HG03064 (cell line): ENCODE results near the gene FAM193A.
"Not testable (repeated sequence)": the region's sequence is repeated elsewhere in the genome, so short reads cannot be mapped to it uniquely, and the experiment has no call there.

Experiments
- ATAC-seq: cut with Tn5 transposase; IDR thresholded peaks from one replicate; pipeline ENCODE4 v1.9.1; 2021; ENCODE audit warnings: low read depth; ENCODE audit not compliant: unreplicated experiment

Gene FAM193A

DNA sequence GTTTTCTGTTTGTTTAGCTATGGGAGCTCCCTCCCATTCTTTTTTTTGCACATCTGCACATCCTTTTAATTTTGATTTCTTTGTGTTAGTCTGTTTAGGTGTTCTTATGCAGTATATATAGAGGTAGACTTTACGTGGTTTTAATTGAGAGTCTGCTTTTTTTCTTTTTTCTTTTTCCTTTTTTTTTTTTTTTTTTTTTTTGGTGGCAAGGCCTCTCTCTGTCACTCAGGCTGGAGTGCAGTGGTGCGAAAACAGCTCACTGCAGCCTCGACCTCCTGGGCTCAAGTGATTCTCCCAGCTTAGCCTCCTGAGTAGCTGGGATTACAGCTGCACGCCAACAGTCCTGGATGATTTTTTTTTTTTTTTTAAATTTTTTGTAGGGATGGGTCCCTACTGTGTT, 68.2 kb downstream of the FAM193A start:
- no peak for ATAC-seq

DNA sequence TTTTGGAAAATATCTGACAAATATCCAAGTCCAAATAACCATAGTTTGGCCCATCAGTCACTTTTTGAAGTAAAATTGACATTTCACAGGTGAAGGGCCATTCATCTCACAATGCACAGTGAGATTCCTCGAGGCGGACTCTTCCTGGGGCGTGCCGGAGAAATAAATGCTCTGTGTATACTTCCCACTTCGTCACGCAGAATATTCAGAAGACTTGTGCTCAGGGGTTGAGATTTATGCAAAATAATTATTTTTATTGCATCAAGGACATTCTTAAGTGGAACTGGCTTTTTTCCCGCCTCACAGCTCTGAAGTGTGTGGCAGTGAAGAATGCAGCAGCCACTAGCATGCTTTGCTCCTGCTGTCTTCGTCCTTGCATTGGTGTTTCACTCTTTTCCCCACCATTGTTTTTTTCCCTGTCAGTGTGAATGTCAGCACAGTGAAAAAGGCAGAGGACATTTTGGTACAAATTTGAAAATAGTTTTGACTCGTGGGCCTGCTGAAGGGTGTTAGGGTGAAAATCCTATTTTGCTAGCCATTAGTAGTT, 70.6 kb downstream of the FAM193A start:
- no peak for ATAC-seq

DNA sequence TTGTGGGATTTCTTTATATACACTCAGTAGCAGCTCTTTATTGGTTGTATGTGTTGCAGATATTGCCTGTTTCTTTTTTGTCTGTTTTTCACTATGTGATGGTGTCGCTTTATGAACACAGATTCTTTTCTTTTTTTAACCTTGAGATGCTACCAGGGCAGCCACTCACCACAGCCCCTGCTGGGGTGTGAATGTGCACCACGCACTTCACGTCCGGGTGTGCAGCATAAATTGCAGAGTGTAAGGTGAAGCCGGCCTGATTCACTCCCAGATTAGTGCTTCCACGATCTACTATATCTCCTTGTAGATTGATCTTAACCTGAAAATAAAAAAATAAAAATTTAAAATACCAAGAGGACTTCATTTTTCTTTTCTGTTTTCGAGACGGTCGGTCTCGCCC, 71.4 kb downstream of the FAM193A start:
- no peak for ATAC-seq

DNA sequence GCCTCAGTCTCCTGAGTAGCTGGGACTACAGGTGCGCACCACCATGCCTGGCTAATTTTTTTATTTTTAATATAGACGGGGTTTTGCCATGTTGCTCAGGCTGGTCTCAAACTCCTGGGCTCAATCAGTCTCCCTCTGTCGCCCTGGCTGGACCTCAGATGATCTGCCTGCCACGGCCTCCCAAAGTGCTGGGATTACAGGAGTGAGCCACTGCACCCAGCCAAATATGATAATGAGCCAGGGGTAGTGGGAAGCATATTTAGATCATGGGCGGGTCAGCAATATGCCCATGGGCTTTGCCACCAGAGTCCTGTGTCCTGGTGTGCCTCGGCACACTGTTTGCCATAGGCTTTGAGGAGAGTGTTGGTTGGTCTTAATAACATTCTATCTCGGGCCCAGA, 71.8 kb downstream of the FAM193A start:
- no peak for ATAC-seq

DNA sequence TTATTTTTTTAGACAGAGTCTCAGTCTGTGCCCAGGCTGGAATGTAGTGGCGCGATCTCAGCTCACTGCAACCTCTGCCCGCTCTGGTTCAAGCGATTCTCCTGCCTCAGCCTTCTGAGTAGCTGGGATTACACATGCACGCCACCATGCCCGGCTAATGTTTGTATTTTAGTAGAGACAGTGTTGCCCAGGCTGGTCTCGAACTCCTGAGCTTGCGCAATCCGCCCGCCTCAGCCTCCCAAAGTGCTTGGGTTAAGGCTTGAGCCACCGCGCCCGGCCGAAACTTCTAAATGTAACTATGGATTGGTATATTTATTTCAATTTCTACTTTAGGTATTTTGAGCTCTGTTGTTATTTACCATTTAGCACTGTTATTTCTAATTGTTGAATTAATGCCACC, 79.4 kb downstream of the FAM193A start:
- ATAC-seq = no peak

DNA sequence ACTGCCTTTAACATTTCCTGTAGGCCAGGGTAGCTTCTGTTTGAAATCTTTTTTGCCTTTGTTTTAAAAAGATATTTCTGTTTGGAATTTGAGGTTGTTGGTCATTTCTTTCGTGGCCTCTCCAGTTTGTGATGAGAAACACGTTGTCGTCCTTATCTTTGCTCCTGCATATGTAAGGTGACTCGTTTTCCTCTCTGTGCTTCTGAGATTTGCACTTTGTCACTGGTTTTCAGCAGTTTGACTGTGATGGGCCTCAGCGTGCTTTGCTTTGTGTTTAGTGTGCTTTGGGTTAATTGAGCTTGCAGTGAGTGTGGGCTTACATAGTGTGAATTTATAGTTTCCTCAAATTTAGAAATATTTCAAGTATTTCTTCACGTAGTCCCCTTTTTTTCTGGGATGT, 81.5 kb downstream of the FAM193A start:
- ATAC-seq = no peak

DNA sequence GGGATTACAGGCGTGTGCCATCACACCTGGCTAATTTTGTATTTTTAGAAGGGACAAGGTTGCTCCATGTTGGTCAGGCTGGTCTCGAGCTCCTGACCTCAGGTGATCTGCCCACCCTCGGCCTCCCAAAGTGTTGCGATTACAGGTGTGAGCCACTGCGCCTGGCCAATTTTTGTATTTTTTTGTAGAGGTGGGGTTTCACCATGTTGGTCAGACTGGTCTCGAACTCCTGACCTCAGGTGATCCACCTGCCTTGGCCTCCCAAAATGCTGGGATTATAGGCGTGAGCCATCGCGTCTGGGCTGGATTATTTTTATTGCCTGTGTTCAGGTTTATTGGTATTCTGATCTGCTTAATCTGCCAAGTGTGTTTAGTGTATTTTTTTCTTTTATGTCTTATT, 82.3 kb downstream of the FAM193A start:
- not testable (repeated sequence) for ATAC-seq

DNA sequence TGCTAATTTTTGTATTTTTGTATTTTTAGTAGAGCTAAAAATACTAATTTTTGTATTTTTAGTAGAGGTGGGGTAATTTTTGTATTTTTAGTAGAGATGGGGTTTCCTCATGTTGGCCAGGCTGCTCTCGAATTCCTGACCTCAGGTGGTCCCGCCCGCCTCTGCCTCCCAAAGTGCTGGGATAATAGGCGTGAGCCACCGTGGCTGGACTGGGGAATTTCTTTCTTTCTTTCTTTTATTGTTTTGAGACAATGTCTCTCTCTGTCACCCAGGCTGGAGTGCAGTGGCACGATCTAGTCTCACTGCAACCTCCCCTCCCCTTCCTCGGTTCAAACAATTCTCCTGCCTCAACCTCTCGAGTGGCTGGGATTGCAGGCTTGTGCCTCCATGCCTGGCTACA, 83.0 kb downstream of the FAM193A start:
- ATAC-seq = no peak

DNA sequence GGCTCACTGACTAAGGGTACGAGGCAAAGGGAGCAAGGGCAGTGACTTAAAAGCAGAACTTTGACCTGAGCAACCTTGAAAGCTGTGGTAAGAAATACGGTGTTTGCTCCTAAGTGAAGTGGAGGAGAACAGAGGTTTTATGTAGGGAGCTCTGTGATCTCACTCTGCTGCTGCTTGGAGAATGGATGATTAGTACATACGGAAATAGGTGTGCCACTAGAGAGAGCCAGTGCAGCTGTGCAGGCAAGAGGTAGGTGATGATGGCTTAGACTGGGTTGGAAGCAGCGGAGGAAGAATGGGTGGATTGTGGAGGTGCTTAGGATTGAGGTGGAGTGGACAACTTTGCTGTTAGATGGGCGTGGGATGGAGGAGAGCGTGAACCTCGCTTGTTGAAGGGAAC, 85.0 kb downstream of the FAM193A start:
- ATAC-seq = no peak

DNA sequence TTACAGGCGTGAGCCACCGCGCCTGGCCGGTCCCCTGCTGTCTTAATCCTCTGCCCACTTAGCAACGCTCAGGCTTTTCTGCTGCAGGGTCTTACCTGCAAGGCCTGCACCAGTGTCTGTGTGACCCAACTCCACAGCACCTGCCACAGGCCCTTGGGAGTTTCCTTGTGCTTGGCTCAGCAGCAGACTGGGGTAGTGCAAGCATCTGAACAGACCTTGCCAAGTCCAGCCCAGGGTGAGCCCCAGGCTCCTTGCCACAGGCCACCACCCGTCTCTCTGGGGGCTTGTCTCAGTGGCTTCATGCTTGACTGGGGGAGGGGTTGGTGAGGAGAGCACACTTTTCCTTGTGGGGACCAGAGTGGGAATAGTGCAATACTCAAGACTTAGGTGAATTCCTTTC, 87.0 kb downstream of the FAM193A start:
- ATAC-seq = no peak

DNA sequence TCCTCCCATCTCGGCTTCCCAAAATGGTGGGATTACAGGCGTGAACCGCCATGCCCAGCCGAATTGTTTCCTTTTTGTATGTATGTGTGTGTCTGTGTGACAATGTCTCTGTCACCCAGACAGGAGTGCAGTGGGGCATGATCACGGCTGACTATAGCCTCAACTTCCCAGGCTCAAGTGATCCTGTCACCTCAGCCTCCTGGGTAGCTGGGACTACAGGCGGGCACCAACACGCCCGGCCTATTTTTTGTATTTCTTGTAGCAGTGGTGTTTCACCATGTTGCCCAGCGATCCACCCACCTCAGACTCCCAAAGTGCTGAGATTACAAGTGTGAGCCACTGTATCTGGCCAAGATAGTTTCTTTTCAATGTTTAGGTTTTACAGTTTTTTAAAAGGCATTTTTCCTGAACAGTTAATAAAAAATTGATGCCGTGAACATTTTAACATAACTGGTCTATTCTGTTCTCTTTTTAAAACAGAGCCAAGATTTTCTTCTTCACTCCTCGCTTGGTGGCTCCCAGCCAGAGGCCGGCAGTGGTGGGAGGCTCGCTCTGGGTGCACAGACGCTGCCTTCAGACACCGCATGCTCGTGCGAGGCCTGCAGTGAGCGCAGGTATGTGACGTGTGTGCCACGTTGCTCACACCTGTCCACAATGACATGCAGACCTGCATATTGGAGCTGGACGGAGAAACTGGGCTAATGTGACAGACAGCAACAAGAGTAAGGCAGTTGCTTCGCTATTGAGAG, 88.5 kb downstream of the FAM193A start:
- no peak for ATAC-seq

DNA sequence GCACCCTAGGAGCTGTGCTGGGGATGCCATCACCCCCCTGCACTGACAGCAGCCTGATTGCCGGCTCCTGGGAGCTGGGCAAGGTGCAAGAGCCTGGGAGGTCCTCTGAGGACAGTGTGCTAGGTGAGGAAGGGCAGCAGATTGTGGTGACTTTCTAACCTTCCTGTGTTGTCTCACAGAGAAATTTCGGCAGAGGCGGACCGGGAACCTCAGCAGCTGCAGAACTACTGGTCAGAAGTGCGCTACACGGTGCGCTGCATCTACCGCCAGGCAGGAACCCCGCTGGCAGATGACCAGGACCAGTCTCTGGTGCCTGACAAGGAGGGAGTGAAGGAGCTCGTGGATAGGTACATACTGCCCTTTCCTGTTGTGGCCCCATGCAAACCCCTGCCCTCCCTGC, 89.8 kb downstream of the FAM193A start:
- ATAC-seq = no peak

DNA sequence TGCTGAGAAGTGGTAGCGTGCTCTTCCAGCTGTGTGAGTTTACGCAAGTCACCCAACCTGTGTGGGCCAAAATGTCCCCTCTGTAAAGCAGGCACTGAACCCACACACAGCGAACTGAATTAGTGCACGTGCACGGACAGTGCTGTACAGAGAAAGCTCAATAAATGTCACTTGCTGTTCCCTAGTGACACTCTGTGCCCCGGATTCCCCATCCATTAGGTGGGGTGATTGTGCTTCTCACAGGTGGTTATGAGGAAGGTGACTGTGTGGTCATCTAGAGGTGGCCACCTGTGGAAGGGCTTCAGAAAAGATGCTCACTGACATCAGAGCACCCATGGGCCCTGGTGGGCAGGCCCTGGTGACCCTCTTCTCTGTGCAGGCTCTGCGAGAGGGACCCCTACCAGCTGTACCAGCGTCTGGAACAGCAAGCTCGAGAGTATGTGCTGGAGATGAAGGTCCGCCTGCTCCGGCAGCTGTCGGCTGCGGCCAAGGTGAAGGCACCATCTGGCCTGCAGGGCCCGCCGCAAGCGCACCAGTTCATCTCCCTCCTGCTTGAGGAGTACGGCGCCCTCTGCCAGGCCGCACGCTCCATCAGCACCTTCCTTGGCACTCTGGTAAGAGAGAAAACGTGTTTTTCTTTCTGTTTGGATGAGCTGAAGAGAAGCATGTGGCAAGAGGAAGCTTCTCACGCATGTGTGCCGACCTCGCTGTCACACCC, 94.3 kb downstream of the FAM193A start:
- ATAC-seq = no peak

DNA sequence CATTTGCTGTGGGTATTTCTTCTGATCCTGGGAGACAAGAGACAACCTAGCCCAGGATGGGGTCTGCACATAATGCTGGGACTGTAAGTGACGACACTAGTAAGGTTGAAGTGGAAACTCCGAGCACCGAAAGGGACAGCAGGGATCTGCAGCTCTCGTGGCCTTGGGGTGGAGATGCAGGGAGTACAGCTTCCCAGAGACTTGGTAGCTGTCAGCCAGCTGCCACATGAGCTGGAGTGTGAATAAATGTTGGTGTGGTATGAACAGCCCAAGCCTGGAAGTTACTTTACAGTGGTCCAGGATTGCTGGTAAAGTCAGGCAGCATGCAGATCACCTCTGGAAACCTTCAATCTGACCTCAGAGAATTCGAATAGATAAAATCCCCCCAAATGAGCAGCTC, 97.6 kb downstream of the FAM193A start:
- no peak for ATAC-seq

DNA sequence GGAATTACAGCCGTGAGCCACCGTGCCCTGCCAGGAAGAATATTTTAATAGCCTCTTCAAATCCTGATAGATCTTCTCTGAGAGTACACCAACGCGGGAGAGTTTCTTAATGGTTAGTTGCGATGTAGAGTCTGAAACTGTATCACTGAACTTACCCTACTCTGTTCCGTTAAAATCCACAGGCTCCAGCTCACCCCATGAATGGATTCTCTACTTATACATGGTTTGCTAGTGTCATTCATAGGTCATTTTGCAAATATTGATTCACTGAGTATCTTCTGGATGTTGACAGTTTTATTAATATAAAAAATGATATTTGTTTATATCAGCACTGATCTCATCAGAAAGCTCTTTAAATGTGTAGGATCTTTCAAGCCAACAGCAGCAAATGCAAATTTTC, 99.9 kb downstream of the FAM193A start:
- ATAC-seq = no peak

DNA sequence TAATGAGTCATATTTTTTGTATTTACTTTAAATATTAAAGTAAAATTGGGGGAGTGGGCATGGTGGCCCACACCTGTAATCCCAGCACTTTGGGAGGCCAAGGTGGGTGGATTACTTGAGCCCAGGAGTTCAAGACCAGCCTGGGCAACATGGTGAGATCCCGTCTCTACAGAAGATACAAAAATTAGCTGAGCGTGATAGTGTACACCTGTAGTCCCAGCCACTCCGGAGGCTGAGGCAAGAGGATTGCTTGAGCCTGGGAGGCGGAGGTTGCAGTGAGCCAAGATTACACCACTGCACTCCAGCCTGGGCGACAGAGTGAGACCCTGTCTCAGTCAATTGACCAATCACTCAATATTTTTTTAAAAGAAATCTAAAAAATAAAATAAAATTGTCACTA, 100.5 kb downstream of the FAM193A start:
- not testable (repeated sequence) for ATAC-seq

DNA sequence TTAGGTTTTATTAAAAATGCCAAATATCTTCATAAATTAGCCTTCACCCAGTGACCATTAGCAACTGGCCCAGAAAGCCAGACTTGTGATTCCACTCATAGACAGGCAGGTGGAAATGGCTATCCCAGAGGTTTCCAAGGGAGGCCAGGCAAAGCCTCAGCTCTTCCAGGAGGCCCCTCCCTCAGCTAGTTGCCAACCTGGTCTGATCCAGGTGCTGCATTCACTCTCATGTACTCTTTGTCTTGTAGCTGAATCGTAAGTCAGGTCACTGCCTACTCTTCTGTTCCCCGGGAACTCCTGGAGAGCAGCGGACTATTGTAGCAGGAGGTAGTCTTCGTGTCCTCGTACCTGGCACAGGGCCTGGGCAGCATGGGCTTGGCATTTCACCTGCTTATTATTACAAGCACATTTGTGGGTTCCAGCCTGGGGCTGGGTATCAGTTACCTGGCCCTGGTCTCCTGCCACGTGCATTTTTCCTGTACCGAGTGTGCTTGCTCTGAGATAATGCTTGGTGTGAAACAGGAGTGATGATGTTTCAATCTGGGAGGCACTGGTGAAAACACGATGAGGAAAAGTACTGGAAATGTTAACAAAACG, 101.6 kb downstream of the FAM193A start:
- no peak for ATAC-seq

DNA sequence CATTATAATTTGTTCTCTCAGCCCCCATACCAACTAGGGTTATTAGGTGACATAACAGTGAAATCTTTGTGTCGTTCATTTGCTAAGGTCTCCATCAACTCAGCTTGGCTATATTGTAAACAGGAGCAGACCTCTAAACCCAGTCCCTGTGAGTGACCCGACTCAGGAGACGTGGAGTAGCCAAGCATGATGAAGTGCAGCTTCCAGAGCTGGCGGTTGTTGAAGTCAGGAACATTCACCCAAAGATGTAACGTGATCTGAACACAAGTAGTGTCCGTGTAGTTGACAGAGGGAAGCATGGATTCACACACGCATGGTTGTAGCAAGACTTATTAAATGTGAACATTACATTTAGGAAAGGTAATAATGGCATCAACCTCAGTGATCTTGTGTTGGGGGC, 102.3 kb downstream of the FAM193A start:
- ATAC-seq = no peak

DNA sequence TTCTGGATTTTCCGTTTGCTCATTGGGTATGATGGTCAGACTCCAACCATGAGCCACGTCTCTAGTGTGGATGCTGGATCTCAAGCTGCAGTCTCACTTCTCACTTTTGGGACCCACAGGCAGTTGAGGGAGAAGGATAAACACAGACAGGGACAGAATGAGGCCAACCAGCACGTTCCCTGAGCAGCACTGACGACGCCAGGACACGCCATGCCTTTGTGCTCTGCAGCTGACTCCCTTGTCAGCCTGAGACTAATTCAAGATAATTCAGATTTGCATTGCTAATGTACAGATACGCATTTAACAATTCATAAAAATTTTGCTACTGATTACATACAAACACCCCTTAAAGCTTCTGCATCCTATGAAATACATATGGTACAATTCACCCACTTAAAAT, 106.5 kb downstream of the FAM193A start:
- ATAC-seq = no peak

DNA sequence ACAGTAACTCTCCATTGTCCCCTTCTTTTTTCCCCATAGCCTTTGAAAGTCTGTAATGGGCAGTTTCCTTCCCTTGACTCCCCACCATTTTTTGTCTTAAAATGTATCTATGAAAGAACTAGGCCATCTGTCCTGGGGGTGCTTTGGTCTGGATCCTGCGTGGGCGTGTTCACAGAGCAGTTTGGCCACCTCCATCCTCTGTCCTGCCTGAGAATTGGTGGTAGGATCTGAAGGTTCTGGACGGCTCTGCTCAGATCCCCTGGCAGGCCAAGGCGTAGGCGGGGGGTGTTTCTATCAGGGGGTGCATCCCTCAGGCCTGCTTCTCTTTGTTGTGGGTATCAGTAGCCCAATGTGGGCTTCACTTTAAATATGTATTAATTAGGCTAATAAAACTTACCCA, 107.1 kb downstream of the FAM193A start:
- no peak for ATAC-seq

DNA sequence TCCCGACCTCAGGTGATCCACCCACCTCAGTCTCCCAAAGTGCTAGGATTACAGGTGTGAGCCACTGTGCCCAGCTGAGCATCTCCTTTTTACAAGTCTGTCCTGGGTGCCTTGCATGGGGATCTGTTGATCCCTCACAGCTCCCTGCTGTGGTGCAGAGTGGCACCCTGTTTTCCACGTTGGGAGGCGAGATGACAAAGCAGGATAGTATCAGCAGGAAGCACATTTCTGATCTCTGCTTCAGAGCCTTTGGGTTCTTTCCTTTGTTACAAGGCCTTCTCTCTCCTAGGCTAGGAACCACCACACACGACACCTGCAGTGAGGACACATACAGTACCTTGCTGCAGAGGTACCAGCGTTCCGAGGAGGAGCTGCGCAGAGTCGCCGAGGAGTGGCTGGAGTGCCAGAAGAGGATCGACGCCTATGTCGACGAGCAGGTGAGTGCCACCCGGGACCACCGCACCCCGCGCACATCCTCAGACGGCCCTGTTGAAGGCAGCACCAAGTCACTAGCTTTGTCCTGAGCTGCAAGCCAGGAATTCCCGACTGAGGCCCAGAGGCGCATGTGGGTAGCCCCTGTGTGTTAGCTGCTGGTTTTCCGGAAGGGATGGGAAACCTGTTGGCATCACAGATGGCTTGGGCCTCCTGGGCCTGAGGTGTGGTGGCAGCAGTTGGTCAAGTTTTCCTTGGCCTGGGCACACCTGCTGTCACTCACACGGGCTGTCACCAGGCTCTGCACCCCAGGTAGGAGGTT, 110.1 kb downstream of the FAM193A start:
- ATAC-seq = no peak
